ENCODE data around the gene INHBA.
A peak's percentile ranks its signal among the peaks of the same experiment; 100 is the strongest.

Gene INHBA

GRCh38 chr7:41710838-41711237 lies 7.9 kb upstream of the INHBA start:
- DNase-seq, result no peak

- no peak for DNase-seq
Observed at GRCh38 chr7:41709621-41710020, 6.7 kb upstream of the INHBA start.

GRCh38 chr7:41708581-41709358 lies 5.9 kb upstream of the INHBA start:
- DNase-seq, result no peak

- DNase-seq, result no peak
Observed at GRCh38 chr7:41706228-41706930, 3.5 kb upstream of the INHBA start.

- no peak for DNase-seq
Observed at GRCh38 chr7:41705109-41705901, 2.4 kb upstream of the INHBA start.

- DNase-seq, result no peak
Observed at GRCh38 chr7:41701068-41701941, 1.6 kb downstream of the INHBA start.

- DNase-seq, result no peak
Observed at GRCh38 chr7:41700044-41700471, 2.8 kb downstream of the INHBA start.

- DNase-seq, result no peak
Observed at GRCh38 chr7:41699516-41699915, 3.4 kb downstream of the INHBA start.

GRCh38 chr7:41698726-41699125 lies 4.2 kb downstream of the INHBA start:
- DNase-seq, result no peak

- no peak for DNase-seq
Observed at GRCh38 chr7:41698114-41698513, 4.8 kb downstream of the INHBA start.

- peak in 1 of 2 experiments; percentile 26 for DNase-seq
Observed at GRCh38 chr7:41696323-41696916, 6.5 kb downstream of the INHBA start.

- DNase-seq, result no peak
Observed at GRCh38 chr7:41695661-41696322, 7.1 kb downstream of the INHBA start.

GRCh38 chr7:41694495-41694894 lies 8.4 kb downstream of the INHBA start:
- no peak for DNase-seq

- no peak for DNase-seq
Observed at GRCh38 chr7:41693150-41693997, 9.5 kb downstream of the INHBA start.

GRCh38 chr7:41692251-41692650 lies 10.6 kb downstream of the INHBA start:
- no peak for DNase-seq

GRCh38 chr7:41691286-41692190 lies 11.4 kb downstream of the INHBA start:
- no peak for DNase-seq

GRCh38 chr7:41689815-41690214 lies 13.1 kb downstream of the INHBA start:
- no peak for DNase-seq

GRCh38 chr7:41688906-41689305 lies 14.0 kb downstream of the INHBA start:
- DNase-seq, result no peak

- no peak for DNase-seq
Observed at GRCh38 chr7:41688012-41688625, 14.8 kb downstream of the INHBA start.
